HEK293 (cell line): ENCODE results near the gene ZNF644.
"Not testable (repeated sequence)": the region's sequence is repeated elsewhere in the genome, so short reads cannot be mapped to it uniquely, and the experiment has no call there.

ENCODE experiments used
- CTCF ChIA-PET: fragments of 350-600 bp; formaldehyde crosslinking; extraction: SDS; loops from one replicate; lab custom pipeline; 2021; ENCODE audit warnings: antibody characterized with exemption; lab: Yijun Ruan, JAX
- POLR2A ChIA-PET: fragments of 300-600 bp; formaldehyde crosslinking; extraction: SDS; loops from one replicate; lab custom pipeline; 2020; ENCODE audit warnings: antibody characterized with exemption, inconsistent platforms; lab: Yijun Ruan, JAX
- H3K27ac ChIP-seq: fragments of 200-500 bp; sonication (Bioruptor generic); 2 replicates; pipeline ENCODE4 v1.5.1; 2014; ENCODE audit warnings: low read depth, low read length, control low read depth, inconsistent platforms; ENCODE audit errors: extremely low read depth
- H3K36me3 ChIP-seq, 2 experiments: fragments of 200-500 bp in 1 of 2; sonication (Bioruptor generic) in 1 of 2; 1 replicate in 1 of 2; 2 replicates in 1 of 2; pipeline ENCODE4 v1.5.1; 2014 to 2017; ENCODE audit warnings: inconsistent platforms in 2 of 2, low read length in 2 of 2; ENCODE audit not compliant: control insufficient read depth in 2 of 2, insufficient read depth in 1 of 2
- H3K4me1 ChIP-seq: fragments of 200-500 bp; sonication (Bioruptor generic); 2 replicates; pipeline ENCODE4 v1.5.1; 2014; ENCODE audit warnings: mild to moderate bottlenecking, low read length, inconsistent platforms; ENCODE audit not compliant: control insufficient read depth, insufficient read depth
- H3K4me3 ChIP-seq: 2 replicates; pipeline ENCODE4 v1.5.1; 2011; ENCODE audit warnings: low read depth, mild to moderate bottlenecking, control low read depth, low read length, moderate library complexity
- H3K9me3 ChIP-seq: fragments of 200-500 bp; sonication (Bioruptor generic); 2 replicates; pipeline ENCODE4 v1.5.1; 2014; ENCODE audit warnings: low read depth, low read length, inconsistent platforms; ENCODE audit not compliant: control insufficient read depth, insufficient read depth
- EGR2 ChIP-seq: fragments of 450-650 bp; formaldehyde crosslinking; IDR thresholded peaks from 2 replicates; pipeline ENCODE4 v1.5.1; 2016; ENCODE audit warnings: low read depth, missing biosample characterization, missing genetic modification characterization
- SALL2 ChIP-seq: fragments of 450-650 bp; formaldehyde crosslinking; IDR thresholded peaks from 2 replicates; pipeline ENCODE4 v1.5.0; 2017; ENCODE audit warnings: missing biosample characterization, mild to moderate bottlenecking, missing genetic modification characterization, borderline replicate concordance
- ZFHX2 ChIP-seq: fragments of 450-650 bp; formaldehyde crosslinking; conservative IDR thresholded peaks from 2 replicates; pipeline ENCODE4 v1.5.1; 2016; ENCODE audit warnings: missing biosample characterization, missing genetic modification characterization
- ZNF391 ChIP-seq: fragments of 450-650 bp; formaldehyde crosslinking; IDR thresholded peaks from 2 replicates; pipeline ENCODE4 v1.5.1; 2016; ENCODE audit warnings: low read depth, missing biosample characterization, missing genetic modification characterization, borderline replicate concordance
- ZNF558 ChIP-seq: fragments of 450-650 bp; formaldehyde crosslinking; IDR thresholded peaks from 2 replicates; pipeline ENCODE4 v1.5.1; 2016; ENCODE audit warnings: missing biosample characterization, missing genetic modification characterization
- ZNF623 ChIP-seq: fragments of 450-650 bp; formaldehyde crosslinking; IDR thresholded peaks from 2 replicates; pipeline ENCODE4 v1.5.1; 2016; ENCODE audit warnings: missing biosample characterization, missing genetic modification characterization
- ZNF639 ChIP-seq: fragments of 450-650 bp; formaldehyde crosslinking; IDR thresholded peaks from 2 replicates; pipeline ENCODE4 v1.5.1; 2016; ENCODE audit warnings: missing biosample characterization, missing genetic modification characterization
- ZNF654 ChIP-seq: fragments of 450-650 bp; formaldehyde crosslinking; IDR thresholded peaks from 2 replicates; pipeline ENCODE4 v1.5.1; 2016; ENCODE audit warnings: low read depth, missing biosample characterization, missing genetic modification characterization
- ZNF777 ChIP-seq: fragments of 450-650 bp; formaldehyde crosslinking; IDR thresholded peaks from 2 replicates; pipeline ENCODE4 v1.5.1; 2017; ENCODE audit warnings: missing biosample characterization, missing genetic modification characterization, borderline replicate concordance
- ZSCAN4 ChIP-seq: fragments of 450-650 bp; formaldehyde crosslinking; IDR thresholded peaks from 2 replicates; pipeline ENCODE4 v1.5.1; 2017; ENCODE audit warnings: missing biosample characterization, missing genetic modification characterization
- TF ChIP-seq, protein P1 (sequence below): fragments of 450-650 bp; formaldehyde crosslinking; IDR thresholded peaks from 2 replicates; pipeline ENCODE4 v1.5.1; 2016; ENCODE audit warnings: missing biosample characterization, missing genetic modification characterization
- TF ChIP-seq, protein P2 (sequence below): fragments of 450-650 bp; formaldehyde crosslinking; IDR thresholded peaks from 2 replicates; pipeline ENCODE4 v1.5.1; 2016; ENCODE audit warnings: missing biosample characterization, missing genetic modification characterization
- TF ChIP-seq, protein P3 (sequence below): fragments of 450-650 bp; formaldehyde crosslinking; IDR thresholded peaks from 2 replicates; pipeline ENCODE4 v1.5.1; 2016; ENCODE audit warnings: missing biosample characterization, missing genetic modification characterization

The ZNF644 gene

DNA sequence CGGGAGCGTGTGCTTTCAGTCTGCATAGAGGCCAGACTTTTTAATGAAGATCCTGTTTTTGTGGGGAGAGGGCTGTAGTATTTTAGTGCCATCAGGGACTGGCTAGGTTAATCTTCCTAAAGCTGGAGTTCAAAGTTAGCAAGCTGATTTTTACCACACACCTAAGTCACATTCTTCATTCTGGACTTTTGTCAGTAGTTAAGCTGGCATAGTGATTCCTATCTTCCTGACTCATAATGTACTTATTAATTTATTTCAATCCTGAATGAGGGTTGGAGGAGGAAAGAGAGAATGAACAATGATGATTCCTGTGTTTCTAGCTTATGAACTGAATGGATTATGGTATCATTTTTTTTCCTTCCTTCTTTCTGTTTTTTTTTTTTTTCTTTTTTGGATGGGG is 24.9 kb upstream of the ZNF644 start (continued):
- TF ChIP-seq ZNF777 = no peak

- Histone ChIP-seq H3K4me3 (no peak overlapping the region), H3K9me3 (no peaks in the 10 kb centered on the region), H3K36me3 (no peaks in the 10 kb centered on the region), H3K4me1 (no peaks in the 10 kb centered on the region), H3K27ac (no peak overlapping the region)
- ChIA-PET POLR2A (no interaction called here), CTCF (no interaction called here)
- TF ChIP-seq, protein P1, sequence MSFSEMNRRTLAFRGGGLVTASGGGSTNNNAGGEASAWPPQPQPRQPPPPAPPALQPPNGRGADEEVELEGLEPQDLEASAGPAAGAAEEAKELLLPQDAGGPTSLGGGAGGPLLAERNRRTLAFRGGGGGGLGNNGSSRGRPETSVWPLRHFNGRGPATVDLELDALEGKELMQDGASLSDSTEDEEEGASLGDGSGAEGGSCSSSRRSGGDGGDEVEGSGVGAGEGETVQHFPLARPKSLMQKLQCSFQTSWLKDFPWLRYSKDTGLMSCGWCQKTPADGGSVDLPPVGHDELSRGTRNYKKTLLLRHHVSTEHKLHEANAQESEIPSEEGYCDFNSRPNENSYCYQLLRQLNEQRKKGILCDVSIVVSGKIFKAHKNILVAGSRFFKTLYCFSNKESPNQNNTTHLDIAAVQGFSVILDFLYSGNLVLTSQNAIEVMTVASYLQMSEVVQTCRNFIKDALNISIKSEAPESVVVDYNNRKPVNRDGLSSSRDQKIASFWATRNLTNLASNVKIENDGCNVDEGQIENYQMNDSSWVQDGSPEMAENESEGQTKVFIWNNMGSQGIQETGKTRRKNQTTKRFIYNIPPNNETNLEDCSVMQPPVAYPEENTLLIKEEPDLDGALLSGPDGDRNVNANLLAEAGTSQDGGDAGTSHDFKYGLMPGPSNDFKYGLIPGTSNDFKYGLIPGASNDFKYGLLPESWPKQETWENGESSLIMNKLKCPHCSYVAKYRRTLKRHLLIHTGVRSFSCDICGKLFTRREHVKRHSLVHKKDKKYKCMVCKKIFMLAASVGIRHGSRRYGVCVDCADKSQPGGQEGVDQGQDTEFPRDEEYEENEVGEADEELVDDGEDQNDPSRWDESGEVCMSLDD (tag by site-specific recombination) = no peak
- TF ChIP-seq ZNF391 (tag by site-specific recombination) (no peak), EGR2 (no peak), ZNF558 (tag by site-specific recombination) (no peak), ZFHX2 (tag by site-specific recombination) (no peak), ZNF639 (tag by site-specific recombination) (no peak), ZNF623 (tag by site-specific recombination) (no peak), ZSCAN4 (tag by site-specific recombination) (no peak), ZNF654 (tag by site-specific recombination) (no peak), SALL2 (tag by site-specific recombination) (no peak)
- TF ChIP-seq, protein P2, sequence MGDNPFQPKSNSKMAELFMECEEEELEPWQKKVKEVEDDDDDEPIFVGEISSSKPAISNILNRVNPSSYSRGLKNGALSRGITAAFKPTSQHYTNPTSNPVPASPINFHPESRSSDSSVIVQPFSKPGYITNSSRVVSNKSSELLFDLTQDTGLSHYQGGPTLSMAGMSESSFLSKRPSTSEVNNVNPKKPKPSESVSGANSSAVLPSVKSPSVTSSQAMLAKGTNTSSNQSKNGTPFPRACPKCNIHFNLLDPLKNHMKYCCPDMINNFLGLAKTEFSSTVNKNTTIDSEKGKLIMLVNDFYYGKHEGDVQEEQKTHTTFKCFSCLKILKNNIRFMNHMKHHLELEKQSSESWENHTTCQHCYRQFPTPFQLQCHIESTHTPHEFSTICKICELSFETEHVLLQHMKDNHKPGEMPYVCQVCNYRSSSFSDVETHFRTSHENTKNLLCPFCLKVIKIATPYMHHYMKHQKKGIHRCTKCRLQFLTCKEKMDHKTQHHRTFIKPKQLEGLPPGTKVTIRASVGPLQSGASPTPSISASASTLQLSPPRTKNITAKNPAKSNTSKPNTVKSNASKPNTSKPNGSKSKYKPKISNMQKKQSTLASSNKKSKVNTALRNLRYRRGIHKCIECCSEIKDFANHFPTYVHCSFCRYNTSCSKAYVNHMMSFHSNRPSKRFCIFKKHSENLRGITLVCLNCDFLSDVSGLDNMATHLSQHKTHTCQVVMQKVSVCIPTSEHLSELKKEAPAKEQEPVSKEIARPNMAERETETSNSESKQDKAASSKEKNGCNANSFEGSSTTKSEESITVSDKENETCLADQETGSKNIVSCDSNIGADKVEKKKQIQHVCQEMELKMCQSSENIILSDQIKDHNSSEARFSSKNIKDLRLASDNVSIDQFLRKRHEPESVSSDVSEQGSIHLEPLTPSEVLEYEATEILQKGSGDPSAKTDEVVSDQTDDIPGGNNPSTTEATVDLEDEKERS (tag by site-specific recombination) = no peak
- TF ChIP-seq, protein P3, sequence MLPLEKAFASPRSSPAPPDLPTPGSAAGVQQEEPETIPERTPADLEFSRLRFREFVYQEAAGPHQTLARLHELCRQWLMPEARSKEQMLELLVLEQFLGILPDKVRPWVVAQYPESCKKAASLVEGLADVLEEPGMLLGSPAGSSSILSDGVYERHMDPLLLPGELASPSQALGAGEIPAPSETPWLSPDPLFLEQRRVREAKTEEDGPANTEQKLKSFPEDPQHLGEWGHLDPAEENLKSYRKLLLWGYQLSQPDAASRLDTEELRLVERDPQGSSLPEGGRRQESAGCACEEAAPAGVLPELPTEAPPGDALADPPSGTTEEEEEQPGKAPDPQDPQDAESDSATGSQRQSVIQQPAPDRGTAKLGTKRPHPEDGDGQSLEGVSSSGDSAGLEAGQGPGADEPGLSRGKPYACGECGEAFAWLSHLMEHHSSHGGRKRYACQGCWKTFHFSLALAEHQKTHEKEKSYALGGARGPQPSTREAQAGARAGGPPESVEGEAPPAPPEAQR = no peak
These were observed 23.4 kb upstream of the ZNF644 start for GRCh38 chr1:91045284-91045683.

DNA sequence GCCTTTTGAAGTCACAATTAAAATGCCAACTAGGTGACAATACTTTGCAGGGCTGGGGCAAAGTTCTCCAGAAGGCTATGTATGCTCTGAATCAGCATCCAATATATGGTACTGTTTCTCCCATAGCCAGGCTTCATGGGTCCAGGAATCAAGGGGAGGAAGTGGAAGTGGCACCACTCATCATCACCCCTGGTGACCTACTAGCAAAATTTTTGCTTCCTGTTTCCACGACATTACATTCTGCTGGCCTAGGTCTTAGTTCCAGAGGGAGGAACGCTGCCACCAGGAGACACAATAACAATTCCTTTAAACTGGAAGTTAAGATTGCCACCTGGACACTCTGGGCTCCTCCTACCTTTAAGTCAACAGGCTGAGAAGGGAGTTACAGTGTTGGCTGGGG is 22.9 kb upstream of the ZNF644 start:
- POLR2A ChIA-PET, H3K9me3 ChIP-seq, H3K36me3 ChIP-seq, H3K4me1 ChIP-seq, H3K27ac ChIP-seq, H3K4me3 ChIP-seq: not testable (repeated sequence)
- CTCF ChIA-PET = interaction anchor here (0.7 kb wide), 1 partner anchor 26 kb away, joined by 3 read pairs; no protein-coding TSS in a partner anchor
